Smooth muscle cell (in vitro differentiated cells): ENCODE measurements around the gene TRIM38. TPM values are rescaled to one million over a fixed set of nuclear protein-coding genes. Genes with fewer than 3 reads are reported as not detected.

Source experiments
- DNase-seq: peaks from one replicate; lab custom pipeline; 2025; ENCODE audit not compliant: unreplicated experiment; lab: John Stamatoyannopoulos, UW
- H2AFZ ChIP-seq: fragments of 200-600 bp; sonication (generic); 2 replicates; pipeline ENCODE4 v1.6.0; 2016; ENCODE audit warnings: antibody characterized with exemption, low read depth, mild to moderate bottlenecking
- H3F3A ChIP-seq: fragments of 200-600 bp; sonication (generic); 2 replicates; pipeline ENCODE4 v1.6.0; 2017; ENCODE audit warnings: antibody characterized with exemption, low read depth
- H3K27ac ChIP-seq: fragments of 200-600 bp; sonication (generic); 2 replicates; pipeline ENCODE4 v1.5.1; 2016; ENCODE audit warnings: low read depth, mild to moderate bottlenecking
- H3K27me3 ChIP-seq: fragments of 200-600 bp; sonication (generic); 2 replicates; pipeline ENCODE4 v1.6.1; 2016; ENCODE audit warnings: low read depth, mild to moderate bottlenecking
- H3K36me3 ChIP-seq: fragments of 200-600 bp; sonication (generic); 2 replicates; pipeline ENCODE4 v1.5.1; 2016; ENCODE audit warnings: low read depth
- H3K4me1 ChIP-seq: fragments of 200-600 bp; sonication (generic); 2 replicates; pipeline ENCODE4 v1.5.1; 2016; ENCODE audit warnings: low read depth
- H3K4me2 ChIP-seq: fragments of 200-600 bp; sonication (generic); 2 replicates; pipeline ENCODE4 v1.6.0; 2016; ENCODE audit warnings: mild to moderate bottlenecking
- H3K4me3 ChIP-seq: fragments of 200-600 bp; sonication (generic); 2 replicates; pipeline ENCODE4 v1.5.1; 2016; ENCODE audit warnings: mild to moderate bottlenecking
- H3K79me2 ChIP-seq: fragments of 200-600 bp; sonication (generic); 2 replicates; pipeline ENCODE4 v1.6.0; 2016; ENCODE audit warnings: low read depth, mild to moderate bottlenecking
- H3K9ac ChIP-seq: fragments of 200-600 bp; sonication (generic); 2 replicates; pipeline ENCODE4 v1.6.0; 2016; ENCODE audit warnings: low read depth
- H3K9me3 ChIP-seq: fragments of 200-600 bp; sonication (generic); replicated peaks from 2 replicates; pipeline ENCODE4 v1.5.1; 2016; ENCODE audit warnings: low read depth
- H4K20me1 ChIP-seq: fragments of 200-600 bp; sonication (generic); 2 replicates; pipeline ENCODE4 v1.6.0; 2016; ENCODE audit warnings: low read depth
- WGBS: methylation state at CpG from one replicate; pipeline ENCODE4 v1.1.7; 2016; ENCODE audit warnings: low lambda C conversion rate; 5-methylcytosine and 5-hydroxymethylcytosine counted together
- polyA plus RNA-seq: library from polyadenylated mRNA; unstranded; fragments of >200 nt; fragmentation: Nextera tagmentation; extraction: Ambion mirVana; gene quantifications from 2 replicates; pipeline ENCODE4 v1.2.1, GENCODE V29; 2016
- total RNA-seq: library from RNA; depleted of rRNA; stranded (reverse); fragments of >200 nt; gene quantifications from 2 replicates; pipeline ENCODE4 v1.2.3, GENCODE V29; 2014
- TF ChIP-seq, protein P1 (sequence below): fragments of 200-600 bp; sonication (generic); IDR thresholded peaks from 2 replicates; pipeline ENCODE4 v1.5.1; 2017; ENCODE audit warnings: borderline replicate concordance, mild to moderate bottlenecking, antibody characterized with exemption; ENCODE audit not compliant: insufficient read depth, poor library complexity, severe bottlenecking

Gene TRIM38
- total and polyA plus RNA-seq, 2 experiments from 2014 or later, result 6.1 to 9.1 TPM

DNA sequence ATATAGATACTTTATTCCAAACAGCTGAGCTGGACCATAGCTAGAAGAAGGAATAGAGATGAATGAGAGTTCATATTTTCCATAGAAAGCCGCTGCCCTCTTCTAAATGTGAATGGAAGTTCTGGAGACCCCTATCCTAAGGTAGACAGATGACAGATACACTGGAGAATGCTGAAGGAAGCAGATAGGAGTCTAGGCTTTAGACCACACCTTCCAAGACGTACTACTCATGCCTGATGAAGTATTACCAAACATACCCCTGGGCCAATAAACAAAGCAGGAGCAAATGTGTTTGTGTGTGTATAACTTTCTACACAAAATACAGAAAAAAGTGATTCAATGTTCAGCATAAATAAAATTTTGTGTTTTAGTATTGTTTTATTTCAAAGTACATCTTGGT, 23.0 kb upstream of the TRIM38 start:
- H4K20me1 ChIP-seq, result no peaks in the 10 kb centered on the region
- WGBS, result 82% methylated on average over 2 of the region's 2 CpGs
- H3K27me3 ChIP-seq, result no peaks in the 10 kb centered on the region
- no peaks in the 10 kb centered on the region for H3K36me3 ChIP-seq
- no peak overlapping the region for H3K9ac ChIP-seq
- no peaks in the 10 kb centered on the region for H3K79me2 ChIP-seq
- TF ChIP-seq, protein P1, sequence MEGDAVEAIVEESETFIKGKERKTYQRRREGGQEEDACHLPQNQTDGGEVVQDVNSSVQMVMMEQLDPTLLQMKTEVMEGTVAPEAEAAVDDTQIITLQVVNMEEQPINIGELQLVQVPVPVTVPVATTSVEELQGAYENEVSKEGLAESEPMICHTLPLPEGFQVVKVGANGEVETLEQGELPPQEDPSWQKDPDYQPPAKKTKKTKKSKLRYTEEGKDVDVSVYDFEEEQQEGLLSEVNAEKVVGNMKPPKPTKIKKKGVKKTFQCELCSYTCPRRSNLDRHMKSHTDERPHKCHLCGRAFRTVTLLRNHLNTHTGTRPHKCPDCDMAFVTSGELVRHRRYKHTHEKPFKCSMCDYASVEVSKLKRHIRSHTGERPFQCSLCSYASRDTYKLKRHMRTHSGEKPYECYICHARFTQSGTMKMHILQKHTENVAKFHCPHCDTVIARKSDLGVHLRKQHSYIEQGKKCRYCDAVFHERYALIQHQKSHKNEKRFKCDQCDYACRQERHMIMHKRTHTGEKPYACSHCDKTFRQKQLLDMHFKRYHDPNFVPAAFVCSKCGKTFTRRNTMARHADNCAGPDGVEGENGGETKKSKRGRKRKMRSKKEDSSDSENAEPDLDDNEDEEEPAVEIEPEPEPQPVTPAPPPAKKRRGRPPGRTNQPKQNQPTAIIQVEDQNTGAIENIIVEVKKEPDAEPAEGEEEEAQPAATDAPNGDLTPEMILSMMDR, result no peak
- H3K4me3 ChIP-seq, result no peak overlapping the region
- no peak overlapping the region for H3K27ac ChIP-seq
- no peaks in the 10 kb centered on the region for H3K4me1 ChIP-seq
- H3F3A ChIP-seq, result no peaks in the 10 kb centered on the region
- H3K9me3 ChIP-seq, result no peaks in the 10 kb centered on the region
- no peak overlapping the region for H2AFZ ChIP-seq
- no peak for DNase-seq
- no peak overlapping the region for H3K4me2 ChIP-seq

DNA sequence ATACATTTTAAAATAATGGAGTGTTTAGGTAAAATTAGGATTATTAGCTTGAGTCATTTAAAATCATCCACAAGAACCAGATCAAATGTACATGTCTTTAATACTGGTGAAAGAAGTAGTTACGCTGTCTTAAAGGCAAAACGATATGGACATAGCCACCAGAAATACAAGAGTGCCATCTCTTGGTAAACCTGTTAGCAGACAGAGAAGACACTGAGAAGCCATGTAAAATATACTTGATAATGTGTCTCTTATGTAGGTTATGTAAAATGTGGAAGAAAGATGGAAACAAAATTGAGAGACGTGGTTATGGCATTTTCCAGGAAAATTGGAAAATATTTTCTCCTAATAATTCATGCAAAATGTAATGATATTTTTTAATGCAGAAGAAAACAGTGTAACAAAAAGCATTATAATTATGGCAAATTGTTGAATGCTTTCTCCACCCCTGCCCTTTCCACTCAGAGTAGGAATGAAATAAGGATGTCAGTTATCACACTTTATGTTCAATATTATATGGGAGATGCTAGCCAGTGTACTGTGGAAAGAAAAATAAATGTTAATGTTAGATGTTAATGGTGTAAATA, 19.9 kb upstream of the TRIM38 start:
- no peak overlapping the region for H2AFZ ChIP-seq

DNA sequence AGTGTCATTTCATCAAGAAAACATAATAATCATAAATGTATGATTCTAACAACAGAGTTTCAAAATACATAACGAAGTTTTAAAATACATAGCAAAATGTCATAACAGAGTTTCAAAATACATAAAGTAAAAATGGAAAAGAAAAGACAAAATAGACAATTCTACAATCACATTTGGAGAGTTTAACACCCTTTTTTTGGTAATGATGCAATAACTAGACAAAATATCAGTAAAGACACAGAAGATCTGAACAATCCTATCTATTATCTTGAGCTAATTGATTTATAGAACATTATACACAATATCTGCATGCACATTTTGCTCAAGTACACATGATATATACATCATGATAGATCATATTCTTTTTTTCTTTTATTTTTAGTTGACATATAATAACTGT, 18.7 kb upstream of the TRIM38 start:
- Histone ChIP-seq H3K4me1 (no peaks in the 10 kb centered on the region), H3K27me3 (no peaks in the 10 kb centered on the region), H3K9me3 (no peaks in the 10 kb centered on the region), H3K4me2 (no peak overlapping the region), H2AFZ (no peak overlapping the region), H3K27ac (no peak overlapping the region), H3K79me2 (no peaks in the 10 kb centered on the region), H3K9ac (no peak overlapping the region), H4K20me1 (no peaks in the 10 kb centered on the region), H3K4me3 (no peak overlapping the region), H3K36me3 (no peaks in the 10 kb centered on the region), H3F3A (no peaks in the 10 kb centered on the region)
- whole genome bisulfite sequencing, result 97% methylated on average over 1 of the region's 1 CpG
- TF ChIP-seq, protein P1, result no peak
- DNase-seq, result no peak

More for the DNA sequence above, 19.9 kb upstream of the TRIM38 start:
- Histone ChIP-seq H3K9ac (no peak overlapping the region), H3K4me3 (no peak overlapping the region), H3K27ac (no peak overlapping the region), H3F3A (no peaks in the 10 kb centered on the region), H3K4me2 (no peak overlapping the region), H3K27me3 (no peaks in the 10 kb centered on the region), H3K9me3 (no peaks in the 10 kb centered on the region), H4K20me1 (no peaks in the 10 kb centered on the region), H3K4me1 (no peaks in the 10 kb centered on the region), H3K36me3 (no peaks in the 10 kb centered on the region), H3K79me2 (no peaks in the 10 kb centered on the region)
- WGBS, result 38% methylated on average over 3 of the region's 3 CpGs
- DNase-seq, result no peak
- TF ChIP-seq, protein P1, result peak; percentile 55
